Activated naive CD8-positive, alpha-beta T cell (primary cell): ENCODE measurements around the gene SPATS2.
A peak's percentile ranks its signal among the peaks of the same experiment; 100 is the strongest.

Experiments used
- H3K27ac Mint-ChIP-seq: one replicate; pipeline ENCODE4 v1.8.0; 2021; ENCODE audit warnings: mixed read lengths
- H3K27me3 Mint-ChIP-seq: one replicate; pipeline ENCODE4 v1.8.0; 2021; ENCODE audit warnings: mixed read lengths
- H3K36me3 Mint-ChIP-seq: one replicate; pipeline ENCODE4 v1.8.0; 2021; ENCODE audit warnings: mixed read lengths
- H3K4me1 Mint-ChIP-seq: one replicate; pipeline ENCODE4 v1.8.0; 2021; ENCODE audit warnings: low read depth, mixed read lengths
- H3K4me3 Mint-ChIP-seq: one replicate; pipeline ENCODE4 v1.8.0; 2021; ENCODE audit warnings: mild to moderate bottlenecking, mixed read lengths
- H3K9me3 Mint-ChIP-seq: one replicate; pipeline ENCODE4 v1.8.0; 2021; ENCODE audit warnings: low read depth, mixed read lengths

SPATS2 gene

DNA sequence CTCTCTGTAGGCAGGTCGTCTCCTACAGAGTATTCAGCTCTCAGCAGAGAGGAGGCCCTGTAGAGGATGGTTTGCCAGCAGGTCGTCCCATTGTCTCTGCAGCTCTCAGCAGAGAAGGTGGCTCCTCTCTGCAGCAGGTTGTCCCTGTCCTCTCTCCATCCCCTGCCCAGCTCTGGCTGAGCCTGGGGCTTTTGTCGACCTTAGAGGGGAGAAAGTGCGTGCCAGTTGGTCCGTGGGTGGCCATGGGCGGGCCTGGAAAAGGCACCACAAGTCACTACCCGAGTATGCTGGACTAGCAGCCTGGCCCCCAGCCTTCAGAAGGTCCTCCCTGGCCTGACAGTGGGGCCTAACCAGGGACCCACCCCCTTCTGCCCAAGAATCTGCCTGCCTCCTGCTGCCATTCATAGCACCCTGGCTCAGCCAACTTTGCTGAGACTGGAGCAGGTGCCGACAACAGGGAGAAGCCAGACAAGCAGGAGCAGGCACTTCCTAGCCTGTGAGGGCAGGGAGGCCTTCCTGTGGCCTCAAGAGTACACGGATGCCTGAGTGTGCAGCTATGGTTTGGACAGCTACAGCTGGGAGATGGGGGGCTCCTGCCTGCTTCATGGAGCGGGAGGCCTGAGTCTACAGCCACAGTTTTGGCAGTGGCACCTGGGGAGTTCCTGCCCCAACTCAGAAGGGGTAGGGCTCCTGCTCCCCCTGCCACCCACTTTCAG, 111.8 kb downstream of the SPATS2 start:
- H3K36me3 Mint-ChIP-seq, result no peaks in the 10 kb centered on the region

GRCh38 chr12:49482095-49483051, 115.1 kb downstream of the SPATS2 start:
- no peak overlapping the region for H3K27ac Mint-ChIP-seq
- peaks cover 10% of the 10 kb centered on the region for H3K4me1 Mint-ChIP-seq
- no peaks in the 10 kb centered on the region for H3K27me3 Mint-ChIP-seq
- H3K36me3 Mint-ChIP-seq, result no peaks in the 10 kb centered on the region
- H3K9me3 Mint-ChIP-seq, result no peaks in the 10 kb centered on the region
- H3K4me3 Mint-ChIP-seq, result no peak overlapping the region

More for the DNA sequence above, 111.8 kb downstream of the SPATS2 start:
- Mint-ChIP-seq H3K4me3 (no peak overlapping the region), H3K27ac (no peak overlapping the region), H3K9me3 (no peaks in the 10 kb centered on the region), H3K27me3 (no peaks in the 10 kb centered on the region), H3K4me1 (peaks cover 18% of the 10 kb centered on the region)

DNA sequence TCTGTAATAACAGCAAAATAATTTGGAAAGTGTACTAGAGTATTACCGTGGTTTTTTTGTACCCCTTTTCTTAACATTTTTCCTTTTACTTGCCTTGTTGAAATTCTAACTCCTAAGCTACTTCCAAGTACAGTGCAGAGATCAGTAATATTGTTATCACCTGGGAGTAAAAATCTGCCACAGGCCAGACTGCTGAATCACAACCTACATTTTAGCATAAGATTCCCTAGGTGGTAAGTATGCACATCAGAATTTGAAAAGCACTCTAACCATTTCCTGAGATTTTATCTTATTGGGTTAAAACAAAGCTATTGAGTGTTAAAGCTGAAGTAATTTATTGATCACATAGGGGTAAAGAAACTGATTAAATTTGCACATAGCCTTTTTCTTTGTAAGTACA, 116.4 kb downstream of the SPATS2 start:
- no peaks in the 10 kb centered on the region for H3K9me3 Mint-ChIP-seq
- H3K4me3 Mint-ChIP-seq, result no peak overlapping the region
- H3K27me3 Mint-ChIP-seq, result no peaks in the 10 kb centered on the region
- peaks cover 2% of the 10 kb centered on the region for H3K36me3 Mint-ChIP-seq
- no peak overlapping the region for H3K27ac Mint-ChIP-seq
- H3K4me1 Mint-ChIP-seq, result peaks cover 2% of the 10 kb centered on the region

GRCh38 chr12:49487605-49488004, 120.3 kb downstream of the SPATS2 start:
- Mint-ChIP-seq H3K27me3 (no peaks in the 10 kb centered on the region), H3K4me3 (no peak overlapping the region), H3K9me3 (no peaks in the 10 kb centered on the region), H3K36me3 (peaks cover 2% of the 10 kb centered on the region), H3K4me1 (peaks cover 1% of the 10 kb centered on the region), H3K27ac (no peak overlapping the region)

DNA sequence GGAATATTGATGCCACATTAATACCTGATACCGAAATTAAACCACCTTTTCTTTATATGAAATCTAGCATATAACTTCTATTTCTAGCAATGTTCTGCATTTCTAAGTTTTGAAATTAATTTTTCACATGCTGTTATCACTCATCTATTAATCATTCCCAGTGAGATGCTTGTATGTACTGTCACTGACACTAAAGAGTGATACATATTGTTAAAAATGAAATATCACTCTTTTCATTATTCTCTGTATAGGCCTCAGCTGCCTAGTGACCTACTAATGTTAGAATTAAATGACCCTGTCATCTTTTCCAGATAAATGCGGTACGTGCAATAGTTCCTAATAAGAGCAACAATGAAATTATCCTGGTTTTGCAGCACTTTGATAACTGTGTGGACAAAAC, 121.9 kb downstream of the SPATS2 start:
- Mint-ChIP-seq H3K27ac (no peak overlapping the region), H3K4me3 (no peak overlapping the region)

DNA sequence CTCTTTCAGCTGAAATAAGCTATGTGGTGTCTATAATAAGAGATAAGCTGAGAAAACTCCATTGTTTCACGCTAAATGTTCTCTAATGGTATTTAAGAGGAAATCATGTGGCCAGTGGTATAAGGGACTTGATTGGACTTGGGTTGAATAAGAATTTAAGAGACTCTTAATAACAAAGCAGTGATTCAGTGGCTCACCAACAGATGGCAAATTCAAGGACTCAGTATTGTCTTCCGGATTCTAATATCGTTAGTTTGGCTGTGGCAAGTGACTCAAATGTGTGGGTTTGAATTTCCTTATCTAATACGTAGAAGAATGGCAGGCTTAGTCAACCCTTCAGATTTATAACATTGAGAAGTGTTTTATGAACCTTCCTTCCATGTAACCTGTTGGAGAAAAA, 122.5 kb downstream of the SPATS2 start:
- H3K4me1 Mint-ChIP-seq, result no peaks in the 10 kb centered on the region
- no peaks in the 10 kb centered on the region for H3K27me3 Mint-ChIP-seq
- H3K4me3 Mint-ChIP-seq, result no peak overlapping the region
- no peaks in the 10 kb centered on the region for H3K9me3 Mint-ChIP-seq
- no peak overlapping the region for H3K27ac Mint-ChIP-seq
- H3K36me3 Mint-ChIP-seq, result peaks cover 2% of the 10 kb centered on the region

More for the DNA sequence above, 121.9 kb downstream of the SPATS2 start:
- H3K27me3 Mint-ChIP-seq, result no peaks in the 10 kb centered on the region
- H3K4me1 Mint-ChIP-seq, result no peaks in the 10 kb centered on the region
- no peaks in the 10 kb centered on the region for H3K9me3 Mint-ChIP-seq
- H3K36me3 Mint-ChIP-seq, result peaks cover 2% of the 10 kb centered on the region

DNA sequence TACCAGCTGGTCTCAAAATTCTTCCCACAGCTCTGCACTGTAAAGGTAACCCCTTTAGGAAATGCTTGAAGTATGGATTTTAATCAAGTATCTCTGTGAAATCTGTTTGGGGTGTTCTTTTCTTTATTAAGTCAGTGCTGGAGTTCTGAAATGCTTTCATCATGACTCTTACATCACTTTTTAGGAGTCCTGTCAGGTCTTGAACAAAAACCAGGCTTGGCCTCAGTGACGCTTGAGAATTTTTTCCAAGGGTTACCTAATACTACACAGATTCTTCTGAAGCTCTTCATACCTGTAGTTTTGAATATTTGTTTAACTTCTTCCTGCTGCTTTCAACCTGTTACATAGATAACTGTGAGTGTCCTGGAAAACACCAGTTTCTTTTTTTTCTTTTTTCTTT, 124.6 kb downstream of the SPATS2 start:
- Mint-ChIP-seq H3K9me3 (no peaks in the 10 kb centered on the region), H3K36me3 (peaks cover 8% of the 10 kb centered on the region), H3K4me3 (no peak overlapping the region)

DNA sequence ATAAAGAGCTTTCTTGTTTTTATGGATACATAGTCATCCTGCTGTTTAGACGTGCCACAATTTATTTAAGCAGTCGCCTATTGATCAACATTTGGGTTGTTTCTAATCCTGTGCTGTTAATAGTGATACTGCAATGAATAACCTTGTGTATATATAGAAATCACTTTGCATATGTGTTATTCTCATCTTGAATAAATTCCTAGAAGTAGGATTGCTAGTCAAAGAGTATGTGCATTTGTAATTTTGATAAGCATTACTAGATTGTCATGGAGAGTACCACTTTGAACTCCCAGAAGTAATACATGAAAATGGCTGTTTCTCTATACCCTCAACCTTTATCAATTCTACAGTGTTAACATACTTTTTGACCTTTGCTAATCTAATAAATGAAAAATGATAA, 126.6 kb downstream of the SPATS2 start:
- Mint-ChIP-seq H3K9me3 (no peaks in the 10 kb centered on the region), H3K27me3 (no peaks in the 10 kb centered on the region), H3K4me1 (no peaks in the 10 kb centered on the region), H3K4me3 (no peak overlapping the region), H3K27ac (no peak overlapping the region), H3K36me3 (peaks cover 7% of the 10 kb centered on the region)

More for the DNA sequence above, 124.6 kb downstream of the SPATS2 start:
- H3K27ac Mint-ChIP-seq, result no peak overlapping the region
- no peaks in the 10 kb centered on the region for H3K27me3 Mint-ChIP-seq
- H3K4me1 Mint-ChIP-seq, result no peaks in the 10 kb centered on the region

GRCh38 chr12:49496417-49497360, 129.4 kb downstream of the SPATS2 start:
- peaks cover 9% of the 10 kb centered on the region for H3K36me3 Mint-ChIP-seq
- no peak overlapping the region for H3K4me3 Mint-ChIP-seq
- no peak overlapping the region for H3K27ac Mint-ChIP-seq
- H3K4me1 Mint-ChIP-seq, result peaks cover 2% of the 10 kb centered on the region
- H3K27me3 Mint-ChIP-seq, result no peaks in the 10 kb centered on the region
- no peaks in the 10 kb centered on the region for H3K9me3 Mint-ChIP-seq

GRCh38 chr12:49501895-49502294, 134.6 kb downstream of the SPATS2 start:
- Mint-ChIP-seq H3K27ac (peak overlapping the region; percentile 17), H3K4me3 (no peak overlapping the region), H3K9me3 (no peaks in the 10 kb centered on the region), H3K36me3 (peaks cover 8% of the 10 kb centered on the region), H3K4me1 (peaks cover 13% of the 10 kb centered on the region), H3K27me3 (no peaks in the 10 kb centered on the region)

- no peak overlapping the region for H3K27ac Mint-ChIP-seq
- H3K36me3 Mint-ChIP-seq, result peaks cover 8% of the 10 kb centered on the region
- no peaks in the 10 kb centered on the region for H3K9me3 Mint-ChIP-seq
- H3K4me3 Mint-ChIP-seq, result no peak overlapping the region
- H3K27me3 Mint-ChIP-seq, result no peaks in the 10 kb centered on the region
- peaks cover 13% of the 10 kb centered on the region for H3K4me1 Mint-ChIP-seq
These were observed 135.3 kb downstream of the SPATS2 start for GRCh38 chr12:49502590-49502989.

DNA sequence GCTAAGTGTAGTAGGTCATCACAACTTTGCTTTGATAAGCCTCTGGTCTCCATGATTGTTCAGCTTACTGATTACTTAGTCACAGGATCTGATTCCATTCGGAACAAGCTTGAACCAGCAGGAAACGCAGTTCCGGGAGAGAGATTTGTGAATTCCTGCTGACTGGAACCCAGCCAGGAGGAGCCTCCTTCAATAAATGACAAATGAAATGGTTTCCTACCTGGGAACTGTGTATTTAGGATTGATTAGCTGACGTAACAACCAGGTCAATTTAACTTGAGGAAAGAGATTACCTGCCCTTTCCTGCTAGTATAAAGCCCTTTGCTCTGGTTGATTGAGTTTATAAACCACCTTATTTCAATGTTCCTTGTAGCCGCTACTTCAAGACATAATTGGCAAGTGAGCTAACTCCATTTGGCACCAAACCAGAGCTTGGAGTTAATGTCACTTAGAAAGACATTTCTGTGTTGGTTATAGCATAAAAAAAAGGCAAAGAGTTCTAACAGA, 136.5 kb downstream of the SPATS2 start:
- Mint-ChIP-seq H3K4me3 (no peak overlapping the region), H3K9me3 (no peaks in the 10 kb centered on the region), H3K36me3 (peaks cover 6% of the 10 kb centered on the region), H3K27me3 (no peaks in the 10 kb centered on the region), H3K27ac (no peak overlapping the region), H3K4me1 (peaks cover 13% of the 10 kb centered on the region)

GRCh38 chr12:49505672-49506071, 138.4 kb downstream of the SPATS2 start:
- Mint-ChIP-seq H3K36me3 (peaks cover 4% of the 10 kb centered on the region), H3K27ac (no peak overlapping the region), H3K4me1 (peaks cover 13% of the 10 kb centered on the region), H3K27me3 (no peaks in the 10 kb centered on the region), H3K9me3 (no peaks in the 10 kb centered on the region), H3K4me3 (no peak overlapping the region)

- Mint-ChIP-seq H3K9me3 (no peaks in the 10 kb centered on the region), H3K4me1 (peaks cover 7% of the 10 kb centered on the region), H3K27ac (no peak overlapping the region), H3K4me3 (no peak overlapping the region), H3K27me3 (no peaks in the 10 kb centered on the region), H3K36me3 (peaks cover 2% of the 10 kb centered on the region)
These were observed 139.9 kb downstream of the SPATS2 start for GRCh38 chr12:49507139-49507538.
